ENCODE results near the gene STOM.

Gene STOM

GRCh38 chr9:121368138-121368522, 1.9 kb downstream of the STOM start:
- Histone ChIP-seq H3K4me1 (ENCODE audit: insufficient read depth, insufficient read length) (no peaks in the 10 kb centered on the region), H3K9ac (ENCODE audit: insufficient read length, low read depth) (peak overlapping the region; percentile 47), H3K4me3 (ENCODE audit: insufficient read length, low read depth) (peak overlapping the region; percentile 97)

GRCh38 chr9:121367306-121368137, 2.5 kb downstream of the STOM start:
- no peaks in the 10 kb centered on the region for H3K4me1 ChIP-seq (ENCODE audit: insufficient read depth, insufficient read length)
- peak overlapping the region; percentile 97 for H3K4me3 ChIP-seq (ENCODE audit: insufficient read length, low read depth)
- H3K9ac ChIP-seq (ENCODE audit: insufficient read length, low read depth) = peak overlapping the region; percentile 47

More at GRCh38 chr9:121368138-121368522, 1.9 kb downstream of the STOM start:
- no peaks in the 10 kb centered on the region for H3K27me3 ChIP-seq (ENCODE audit: insufficient read depth, insufficient read length)
- H3K36me3 ChIP-seq (ENCODE audit: insufficient read depth, insufficient read length, low read length) = peaks cover 6% of the 10 kb centered on the region
- TF ChIP-seq ZNF274 (IDR thresholded peaks at IDR 0.05; ENCODE audit: low read depth, low read length) = no peak
- TF ChIP-seq SUZ12 (IDR thresholded peaks at IDR 0.05; ENCODE audit: extremely low read depth, insufficient read depth, insufficient read length) = no peak
- TF ChIP-seq YY1 (IDR thresholded peaks at IDR 0.05; ENCODE audit: insufficient read depth, insufficient read length) = no peak
- no peaks in the 10 kb centered on the region for H3K9me3 ChIP-seq (ENCODE audit: insufficient read depth, low read length)
- peak; percentile 30 for DNase-seq (ENCODE audit: low read depth, low spot score)

GRCh38 chr9:121366611-121367192, 3.3 kb downstream of the STOM start:
- H3K4me3 ChIP-seq (ENCODE audit: insufficient read length, low read depth) = no peak overlapping the region
- H3K27me3 ChIP-seq (ENCODE audit: insufficient read depth, insufficient read length) = no peaks in the 10 kb centered on the region
- H3K4me1 ChIP-seq (ENCODE audit: insufficient read depth, insufficient read length) = no peaks in the 10 kb centered on the region
- H3K36me3 ChIP-seq (ENCODE audit: insufficient read depth, insufficient read length, low read length) = peaks cover 6% of the 10 kb centered on the region
- H3K9ac ChIP-seq (ENCODE audit: insufficient read length, low read depth) = no peak overlapping the region
- TF ChIP-seq YY1 (IDR thresholded peaks at IDR 0.05; ENCODE audit: insufficient read depth, insufficient read length) = no peak
- no peak for TF ChIP-seq ZNF274 (IDR thresholded peaks at IDR 0.05; ENCODE audit: low read depth, low read length)
- no peak for TF ChIP-seq SUZ12 (IDR thresholded peaks at IDR 0.05; ENCODE audit: extremely low read depth, insufficient read depth, insufficient read length)
- no peak for DNase-seq (ENCODE audit: low read depth, low spot score)
- H3K9me3 ChIP-seq (ENCODE audit: insufficient read depth, low read length) = no peaks in the 10 kb centered on the region

More at GRCh38 chr9:121367306-121368137, 2.5 kb downstream of the STOM start:
- peaks cover 6% of the 10 kb centered on the region for H3K36me3 ChIP-seq (ENCODE audit: insufficient read depth, insufficient read length, low read length)
- DNase-seq (ENCODE audit: low read depth, low spot score) = peak; percentile 38
- TF ChIP-seq SUZ12 (IDR thresholded peaks at IDR 0.05; ENCODE audit: extremely low read depth, insufficient read depth, insufficient read length) (no peak), ZNF274 (IDR thresholded peaks at IDR 0.05; ENCODE audit: low read depth, low read length) (no peak), YY1 (IDR thresholded peaks at IDR 0.05; ENCODE audit: insufficient read depth, insufficient read length) (no peak)
- no peaks in the 10 kb centered on the region for H3K27me3 ChIP-seq (ENCODE audit: insufficient read depth, insufficient read length)
- H3K9me3 ChIP-seq (ENCODE audit: insufficient read depth, low read length) = no peaks in the 10 kb centered on the region

- no peak for DNase-seq (ENCODE audit: low read depth, low spot score)
- peaks cover 6% of the 10 kb centered on the region for H3K36me3 ChIP-seq (ENCODE audit: insufficient read depth, insufficient read length, low read length)
- no peaks in the 10 kb centered on the region for H3K27me3 ChIP-seq (ENCODE audit: insufficient read depth, insufficient read length)
- H3K9me3 ChIP-seq (ENCODE audit: insufficient read depth, low read length) = no peaks in the 10 kb centered on the region
- H3K4me1 ChIP-seq (ENCODE audit: insufficient read depth, insufficient read length) = no peaks in the 10 kb centered on the region
- TF ChIP-seq ZNF274 (IDR thresholded peaks at IDR 0.05; ENCODE audit: low read depth, low read length) = no peak
- no peak for TF ChIP-seq YY1 (IDR thresholded peaks at IDR 0.05; ENCODE audit: insufficient read depth, insufficient read length)
- TF ChIP-seq SUZ12 (IDR thresholded peaks at IDR 0.05; ENCODE audit: extremely low read depth, insufficient read depth, insufficient read length) = no peak
- H3K4me3 ChIP-seq (ENCODE audit: insufficient read length, low read depth) = no peak overlapping the region
- H3K9ac ChIP-seq (ENCODE audit: insufficient read length, low read depth) = no peak overlapping the region
Observed at GRCh38 chr9:121365564-121365963, 4.5 kb downstream of the STOM start.

GRCh38 chr9:121364886-121365285, 5.2 kb downstream of the STOM start:
- Histone ChIP-seq H3K4me3 (ENCODE audit: insufficient read length, low read depth) (no peak overlapping the region), H3K36me3 (ENCODE audit: insufficient read depth, insufficient read length, low read length) (peaks cover 6% of the 10 kb centered on the region), H3K9me3 (ENCODE audit: insufficient read depth, low read length) (no peaks in the 10 kb centered on the region), H3K27me3 (ENCODE audit: insufficient read depth, insufficient read length) (no peaks in the 10 kb centered on the region), H3K9ac (ENCODE audit: insufficient read length, low read depth) (no peak overlapping the region), H3K4me1 (ENCODE audit: insufficient read depth, insufficient read length) (no peaks in the 10 kb centered on the region)
- TF ChIP-seq YY1 (IDR thresholded peaks at IDR 0.05; ENCODE audit: insufficient read depth, insufficient read length) (no peak), SUZ12 (IDR thresholded peaks at IDR 0.05; ENCODE audit: extremely low read depth, insufficient read depth, insufficient read length) (no peak), ZNF274 (IDR thresholded peaks at IDR 0.05; ENCODE audit: low read depth, low read length) (no peak)
- DNase-seq (ENCODE audit: low read depth, low spot score) = no peak

- no peak overlapping the region for H3K4me3 ChIP-seq (ENCODE audit: insufficient read length, low read depth)
- no peak for DNase-seq (ENCODE audit: low read depth, low spot score)
- H3K9me3 ChIP-seq (ENCODE audit: insufficient read depth, low read length) = no peaks in the 10 kb centered on the region
- H3K27me3 ChIP-seq (ENCODE audit: insufficient read depth, insufficient read length) = no peaks in the 10 kb centered on the region
- H3K9ac ChIP-seq (ENCODE audit: insufficient read length, low read depth) = no peak overlapping the region
- TF ChIP-seq ZNF274 (IDR thresholded peaks at IDR 0.05; ENCODE audit: low read depth, low read length) = no peak
- TF ChIP-seq YY1 (IDR thresholded peaks at IDR 0.05; ENCODE audit: insufficient read depth, insufficient read length) = no peak
- TF ChIP-seq SUZ12 (IDR thresholded peaks at IDR 0.05; ENCODE audit: extremely low read depth, insufficient read depth, insufficient read length) = no peak
- peaks cover 6% of the 10 kb centered on the region for H3K36me3 ChIP-seq (ENCODE audit: insufficient read depth, insufficient read length, low read length)
- no peaks in the 10 kb centered on the region for H3K4me1 ChIP-seq (ENCODE audit: insufficient read depth, insufficient read length)
Observed at GRCh38 chr9:121364077-121364476, 6.0 kb downstream of the STOM start.

- H3K36me3 ChIP-seq (ENCODE audit: insufficient read depth, insufficient read length, low read length) = peaks cover 6% of the 10 kb centered on the region
- no peak overlapping the region for H3K9ac ChIP-seq (ENCODE audit: insufficient read length, low read depth)
- H3K27me3 ChIP-seq (ENCODE audit: insufficient read depth, insufficient read length) = no peaks in the 10 kb centered on the region
- TF ChIP-seq ZNF274 (IDR thresholded peaks at IDR 0.05; ENCODE audit: low read depth, low read length) = no peak
- DNase-seq (ENCODE audit: low read depth, low spot score) = no peak
- no peak overlapping the region for H3K4me3 ChIP-seq (ENCODE audit: insufficient read length, low read depth)
- H3K9me3 ChIP-seq (ENCODE audit: insufficient read depth, low read length) = no peaks in the 10 kb centered on the region
- H3K4me1 ChIP-seq (ENCODE audit: insufficient read depth, insufficient read length) = no peaks in the 10 kb centered on the region
Observed at GRCh38 chr9:121363622-121363961, 6.5 kb downstream of the STOM start.

All from NT2/D1 (cell line).